ENCODE data around the gene RDH16. TPM values are rescaled to one million over a fixed set of nuclear protein-coding genes. Genes with fewer than 3 reads are reported as not detected.

The RDH16 gene
- total RNA-seq, 1 donor from 2014 or later, result 1.1 TPM

- Mint-ChIP-seq H3K9me3 (no peaks in the 10 kb centered on the region), H3K36me3 (peaks cover 15% of the 10 kb centered on the region), H3K27me3 (ENCODE audit: low read depth) (no peaks in the 10 kb centered on the region), H3K27ac (no peak overlapping the region), H3K4me1 (no peaks in the 10 kb centered on the region), H3K4me3 (no peak overlapping the region)
- no peak for TF ChIP-seq CTCF (IDR thresholded peaks at IDR 0.05; ENCODE audit: unreplicated experiment)
- no peak for DNase-seq (ENCODE audit: low spot score in 2 of 2, unreplicated experiment in 2 of 2)
These were observed 39.6 kb upstream of the RDH16 start for GRCh38 chr12:56996793-56997545.

GRCh38 chr12:56995930-56996496, 38.6 kb upstream of the RDH16 start:
- no peak for DNase-seq (ENCODE audit: low spot score in 2 of 2, unreplicated experiment in 2 of 2)
- Mint-ChIP-seq H3K4me1 (peaks cover 4% of the 10 kb centered on the region), H3K27me3 (ENCODE audit: low read depth) (no peaks in the 10 kb centered on the region), H3K27ac (no peak overlapping the region), H3K4me3 (no peak overlapping the region), H3K9me3 (no peaks in the 10 kb centered on the region), H3K36me3 (peaks cover 15% of the 10 kb centered on the region)
- no peak for TF ChIP-seq CTCF (IDR thresholded peaks at IDR 0.05; ENCODE audit: unreplicated experiment)

GRCh38 chr12:56995201-56995929, 38.0 kb upstream of the RDH16 start:
- no peaks in the 10 kb centered on the region for H3K27me3 Mint-ChIP-seq (ENCODE audit: low read depth)
- DNase-seq (ENCODE audit: low spot score in 2 of 2, unreplicated experiment in 2 of 2), result no peak
- no peak for TF ChIP-seq CTCF (IDR thresholded peaks at IDR 0.05; ENCODE audit: unreplicated experiment)
- H3K4me3 Mint-ChIP-seq, result no peak overlapping the region
- H3K27ac Mint-ChIP-seq, result no peak overlapping the region
- no peaks in the 10 kb centered on the region for H3K9me3 Mint-ChIP-seq
- H3K36me3 Mint-ChIP-seq, result peaks cover 13% of the 10 kb centered on the region
- peaks cover 4% of the 10 kb centered on the region for H3K4me1 Mint-ChIP-seq

- Mint-ChIP-seq H3K4me3 (no peak overlapping the region), H3K27ac (no peak overlapping the region), H3K4me1 (peaks cover 4% of the 10 kb centered on the region), H3K27me3 (ENCODE audit: low read depth) (no peaks in the 10 kb centered on the region), H3K9me3 (no peaks in the 10 kb centered on the region), H3K36me3 (peaks cover 13% of the 10 kb centered on the region)
- no peak for TF ChIP-seq CTCF (IDR thresholded peaks at IDR 0.05; ENCODE audit: unreplicated experiment)
- no peak for DNase-seq (ENCODE audit: low spot score in 2 of 2, unreplicated experiment in 2 of 2)
These were observed 36.9 kb upstream of the RDH16 start for GRCh38 chr12:56994231-56994746.

- no peak for TF ChIP-seq CTCF (IDR thresholded peaks at IDR 0.05; ENCODE audit: unreplicated experiment)
- H3K27me3 Mint-ChIP-seq (ENCODE audit: low read depth), result no peaks in the 10 kb centered on the region
- H3K4me3 Mint-ChIP-seq, result no peak overlapping the region
- H3K27ac Mint-ChIP-seq, result no peak overlapping the region
- no peak for DNase-seq (ENCODE audit: low spot score in 2 of 2, unreplicated experiment in 2 of 2)
- peaks cover 11% of the 10 kb centered on the region for H3K36me3 Mint-ChIP-seq
- H3K9me3 Mint-ChIP-seq, result no peaks in the 10 kb centered on the region
- H3K4me1 Mint-ChIP-seq, result peaks cover 6% of the 10 kb centered on the region
These were observed 35.9 kb upstream of the RDH16 start for GRCh38 chr12:56993346-56993745.
